ENCODE measurements around the gene ARL2BP. TPM values are rescaled to one million over a fixed set of nuclear protein-coding genes. Genes with fewer than 3 reads are reported as not detected.

ARL2BP gene
- total and polyA plus RNA-seq, 2 of the 13 experiments (the other 11 are each of a cell fraction or from before 2014, with no cell fraction given), result 64.3 to 67.6 TPM

- TF ChIP-seq ZHX2 (IDR thresholded peaks at IDR 0.05; ENCODE audit: low read depth) (no peak), ZHX2 (CRISPR knock-in tag; IDR thresholded peaks at IDR 0.05; ENCODE audit: borderline replicate concordance) (no peak), MTERF4 (CRISPR knock-in tag; IDR thresholded peaks at IDR 0.05) (no peak), SAFB2 (CRISPR knock-in tag; IDR thresholded peaks at IDR 0.05; ENCODE audit: borderline replicate concordance, low read depth) (no peak), SAP130 (CRISPR knock-in tag; IDR thresholded peaks at IDR 0.05; ENCODE audit: low read depth) (peak; percentile 21; the same call in 1 of the 2 replicates), ZNF275 (CRISPR knock-in tag; IDR thresholded peaks at IDR 0.05; ENCODE audit: borderline replicate concordance) (0 out of 2 replicates have a peak, but pooled peaks have one; percentile 27), ZNF292 (CRISPR knock-in tag; IDR thresholded peaks at IDR 0.05; ENCODE audit: borderline replicate concordance, low read depth) (peak; percentile 23; the same call in 1 of the 2 replicates), ZUFSP (CRISPR knock-in tag; IDR thresholded peaks at IDR 0.05; ENCODE audit: borderline replicate concordance) (no peak), RBM22 (optimal IDR thresholded peaks at IDR 0.05; ENCODE audit: low read length) (peak; percentile 21), U2AF1 (optimal IDR thresholded peaks at IDR 0.05; ENCODE audit: low read depth, low read length) (no peak), ZNF441 (CRISPR knock-in tag; IDR thresholded peaks at IDR 0.05; ENCODE audit: borderline replicate concordance) (no peak), CBFB (CRISPR knock-in tag; IDR thresholded peaks at IDR 0.05) (no peak), ZNF816 (CRISPR knock-in tag; IDR thresholded peaks at IDR 0.05; ENCODE audit: borderline replicate concordance) (no peak), KMT2A (CRISPR knock-in tag; IDR thresholded peaks at IDR 0.05) (0 out of 2 replicates have a peak, but pooled peaks have one; percentile 8), HDAC1 (CRISPR knock-in tag; IDR thresholded peaks at IDR 0.05) (peak; percentile 31; the same call in 1 of the 2 replicates)
Observed at GRCh38 chr16:57268804-57269800, 24.0 kb downstream of the ARL2BP start (continued).
